WTC11 (cell line): ENCODE measurements around the gene FAM20C. TPM values are rescaled to one million over a fixed set of nuclear protein-coding genes. Genes with fewer than 3 reads are reported as not detected.
A peak's percentile ranks its signal among the peaks of the same experiment; 100 is the strongest.

Source experiments
- FOXK1 ChIP-seq: sonication (generic); formaldehyde crosslinking; IDR thresholded peaks from 2 replicates; pipeline ENCODE4 v1.8.0; 2022; ENCODE audit warnings: mild to moderate bottlenecking, moderate library complexity, missing genetic modification reagents
- GRHL2 ChIP-seq: fragments of 250-450 bp; sonication (Bioruptor Pico); IDR thresholded peaks from 2 replicates; pipeline ENCODE4 v1.8.0; 2022; ENCODE audit warnings: mild to moderate bottlenecking, moderate library complexity; ENCODE audit not compliant: insufficient replicate concordance, severe bottlenecking
- MXD4 ChIP-seq: fragments of 250-450 bp; sonication (Bioruptor Pico); IDR thresholded peaks from 2 replicates; pipeline ENCODE4 v1.8.0; 2021; ENCODE audit warnings: mild to moderate bottlenecking, moderate library complexity, borderline replicate concordance
- NR3C1 ChIP-seq: sonication (generic); formaldehyde crosslinking; conservative IDR thresholded peaks from 2 replicates; pipeline ENCODE4 v1.8.1; 2023; ENCODE audit warnings: low read depth, mild to moderate bottlenecking, missing genetic modification reagents
- PRDM15 ChIP-seq: sonication (generic); formaldehyde crosslinking; IDR thresholded peaks from 2 replicates; pipeline ENCODE4 v1.8.0; 2022; ENCODE audit warnings: missing genetic modification reagents
- SMAD3 ChIP-seq: sonication (generic); formaldehyde crosslinking; IDR thresholded peaks from 2 replicates; pipeline ENCODE4 v1.8.0; 2022; ENCODE audit warnings: missing genetic modification reagents, mild to moderate bottlenecking, borderline replicate concordance
- TEAD4 ChIP-seq: sonication (generic); formaldehyde crosslinking; IDR thresholded peaks from 2 replicates; pipeline ENCODE4 v1.8.0; 2022; ENCODE audit warnings: mild to moderate bottlenecking, missing genetic modification reagents
- ZNF263 ChIP-seq: sonication (generic); formaldehyde crosslinking; IDR thresholded peaks from 2 replicates; pipeline ENCODE4 v1.8.1; 2022; ENCODE audit warnings: low read depth, mild to moderate bottlenecking, moderate library complexity, missing genetic modification reagents
- ZNF423 ChIP-seq: fragments of 250-450 bp; sonication (Bioruptor Pico); IDR thresholded peaks from 2 replicates; pipeline ENCODE4 v2.1.2; 2022; ENCODE audit warnings: mild to moderate bottlenecking, moderate library complexity
- total RNA-seq: library from RNA; stranded (reverse); gene quantifications from 3 replicates; pipeline ENCODE4 v1.2.3, GENCODE V29; 2021
- TF ChIP-seq, protein P1 (sequence below): fragments of 250-450 bp; sonication (Bioruptor Pico); IDR thresholded peaks from 2 replicates; pipeline ENCODE4 v1.9.0; 2021; ENCODE audit warnings: mild to moderate bottlenecking, borderline replicate concordance
- TF ChIP-seq, protein P2 (sequence below): fragments of 250-450 bp; sonication (Bioruptor Pico); conservative IDR thresholded peaks from 2 replicates; pipeline ENCODE4 v1.9.0; 2021; ENCODE audit warnings: mild to moderate bottlenecking
- TF ChIP-seq, protein P3 (sequence below): sonication (generic); formaldehyde crosslinking; IDR thresholded peaks from 2 replicates; pipeline ENCODE4 v1.8.1; 2022; ENCODE audit warnings: mild to moderate bottlenecking, missing genetic modification reagents, moderate library complexity, borderline replicate concordance
- TF ChIP-seq, protein P4 (sequence below): sonication (generic); formaldehyde crosslinking; IDR thresholded peaks from 2 replicates; pipeline ENCODE4 v1.8.0; 2022; ENCODE audit warnings: mild to moderate bottlenecking, missing genetic modification reagents
- TF ChIP-seq, protein P5 (sequence below): fragments of 250-450 bp; sonication (Bioruptor Pico); IDR thresholded peaks from 2 replicates; pipeline ENCODE4 v1.9.0; 2021; ENCODE audit warnings: moderate library complexity, mild to moderate bottlenecking, inconsistent platforms, borderline replicate concordance
- TF ChIP-seq, protein P6 (sequence below): fragments of 200-600 bp; IDR thresholded peaks from 2 replicates; pipeline ENCODE4 v1.8.0; 2022; ENCODE audit warnings: antibody characterized with exemption
- TF ChIP-seq, protein P7 (sequence below): sonication (generic); formaldehyde crosslinking; IDR thresholded peaks from 2 replicates; pipeline ENCODE4 v1.8.1; 2023; ENCODE audit warnings: mild to moderate bottlenecking, missing genetic modification reagents, moderate library complexity
- TF ChIP-seq, protein P8 (sequence below): sonication (generic); formaldehyde crosslinking; IDR thresholded peaks from 2 replicates; pipeline ENCODE4 v1.8.1; 2023; ENCODE audit warnings: mild to moderate bottlenecking, missing genetic modification reagents, borderline replicate concordance

The FAM20C gene
- total RNA-seq, 1 experiment from 2014 or later, result 64.9 TPM

- TF ChIP-seq, protein P1, sequence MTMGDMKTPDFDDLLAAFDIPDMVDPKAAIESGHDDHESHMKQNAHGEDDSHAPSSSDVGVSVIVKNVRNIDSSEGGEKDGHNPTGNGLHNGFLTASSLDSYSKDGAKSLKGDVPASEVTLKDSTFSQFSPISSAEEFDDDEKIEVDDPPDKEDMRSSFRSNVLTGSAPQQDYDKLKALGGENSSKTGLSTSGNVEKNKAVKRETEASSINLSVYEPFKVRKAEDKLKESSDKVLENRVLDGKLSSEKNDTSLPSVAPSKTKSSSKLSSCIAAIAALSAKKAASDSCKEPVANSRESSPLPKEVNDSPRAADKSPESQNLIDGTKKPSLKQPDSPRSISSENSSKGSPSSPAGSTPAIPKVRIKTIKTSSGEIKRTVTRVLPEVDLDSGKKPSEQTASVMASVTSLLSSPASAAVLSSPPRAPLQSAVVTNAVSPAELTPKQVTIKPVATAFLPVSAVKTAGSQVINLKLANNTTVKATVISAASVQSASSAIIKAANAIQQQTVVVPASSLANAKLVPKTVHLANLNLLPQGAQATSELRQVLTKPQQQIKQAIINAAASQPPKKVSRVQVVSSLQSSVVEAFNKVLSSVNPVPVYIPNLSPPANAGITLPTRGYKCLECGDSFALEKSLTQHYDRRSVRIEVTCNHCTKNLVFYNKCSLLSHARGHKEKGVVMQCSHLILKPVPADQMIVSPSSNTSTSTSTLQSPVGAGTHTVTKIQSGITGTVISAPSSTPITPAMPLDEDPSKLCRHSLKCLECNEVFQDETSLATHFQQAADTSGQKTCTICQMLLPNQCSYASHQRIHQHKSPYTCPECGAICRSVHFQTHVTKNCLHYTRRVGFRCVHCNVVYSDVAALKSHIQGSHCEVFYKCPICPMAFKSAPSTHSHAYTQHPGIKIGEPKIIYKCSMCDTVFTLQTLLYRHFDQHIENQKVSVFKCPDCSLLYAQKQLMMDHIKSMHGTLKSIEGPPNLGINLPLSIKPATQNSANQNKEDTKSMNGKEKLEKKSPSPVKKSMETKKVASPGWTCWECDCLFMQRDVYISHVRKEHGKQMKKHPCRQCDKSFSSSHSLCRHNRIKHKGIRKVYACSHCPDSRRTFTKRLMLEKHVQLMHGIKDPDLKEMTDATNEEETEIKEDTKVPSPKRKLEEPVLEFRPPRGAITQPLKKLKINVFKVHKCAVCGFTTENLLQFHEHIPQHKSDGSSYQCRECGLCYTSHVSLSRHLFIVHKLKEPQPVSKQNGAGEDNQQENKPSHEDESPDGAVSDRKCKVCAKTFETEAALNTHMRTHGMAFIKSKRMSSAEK, result no peak
- no peak for TF ChIP-seq MXD4 (CRISPR knock-in tag)
- no peak for TF ChIP-seq ZNF423
- no peak for TF ChIP-seq SMAD3 (CRISPR knock-in tag)
- TF ChIP-seq TEAD4 (CRISPR knock-in tag), result no peak
- TF ChIP-seq, protein P2, sequence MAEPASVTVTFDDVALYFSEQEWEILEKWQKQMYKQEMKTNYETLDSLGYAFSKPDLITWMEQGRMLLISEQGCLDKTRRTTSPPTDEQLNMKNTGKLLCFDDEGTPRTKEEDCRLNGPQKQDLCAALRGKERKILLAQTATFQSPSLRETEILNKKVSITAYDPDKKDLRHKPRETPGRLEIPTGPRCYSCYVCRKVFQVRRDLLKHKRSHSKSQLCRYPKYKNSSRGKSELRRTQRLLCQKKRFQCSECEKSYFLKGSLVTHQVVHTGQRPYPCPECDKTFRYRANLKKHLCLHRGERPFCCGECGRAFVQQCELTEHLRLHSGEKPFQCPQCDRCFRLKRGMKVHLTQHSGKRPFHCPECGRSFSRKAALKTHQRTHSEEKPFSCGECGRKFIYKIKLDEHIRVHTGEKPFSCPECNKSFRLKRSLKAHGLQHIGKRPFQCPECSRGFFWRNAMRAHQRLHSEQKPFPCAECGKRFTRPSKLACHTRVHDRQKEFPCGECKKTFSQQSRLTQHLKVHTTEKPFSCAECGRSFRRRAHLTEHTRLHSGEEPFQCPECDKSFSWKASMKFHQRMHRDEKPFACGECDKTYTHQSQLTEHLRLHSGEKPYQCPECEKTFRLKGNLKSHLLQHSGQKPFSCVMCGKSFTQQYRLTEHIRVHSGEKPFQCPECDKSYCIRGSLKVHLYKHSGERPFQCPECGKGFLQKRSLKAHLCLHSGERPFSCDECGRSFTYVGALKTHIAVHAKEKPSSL (CRISPR knock-in tag), result no peak
- TF ChIP-seq, protein P3, sequence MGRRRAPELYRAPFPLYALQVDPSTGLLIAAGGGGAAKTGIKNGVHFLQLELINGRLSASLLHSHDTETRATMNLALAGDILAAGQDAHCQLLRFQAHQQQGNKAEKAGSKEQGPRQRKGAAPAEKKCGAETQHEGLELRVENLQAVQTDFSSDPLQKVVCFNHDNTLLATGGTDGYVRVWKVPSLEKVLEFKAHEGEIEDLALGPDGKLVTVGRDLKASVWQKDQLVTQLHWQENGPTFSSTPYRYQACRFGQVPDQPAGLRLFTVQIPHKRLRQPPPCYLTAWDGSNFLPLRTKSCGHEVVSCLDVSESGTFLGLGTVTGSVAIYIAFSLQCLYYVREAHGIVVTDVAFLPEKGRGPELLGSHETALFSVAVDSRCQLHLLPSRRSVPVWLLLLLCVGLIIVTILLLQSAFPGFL (CRISPR knock-in tag), result no peak
- TF ChIP-seq ZNF263, result no peak
- TF ChIP-seq, protein P4, sequence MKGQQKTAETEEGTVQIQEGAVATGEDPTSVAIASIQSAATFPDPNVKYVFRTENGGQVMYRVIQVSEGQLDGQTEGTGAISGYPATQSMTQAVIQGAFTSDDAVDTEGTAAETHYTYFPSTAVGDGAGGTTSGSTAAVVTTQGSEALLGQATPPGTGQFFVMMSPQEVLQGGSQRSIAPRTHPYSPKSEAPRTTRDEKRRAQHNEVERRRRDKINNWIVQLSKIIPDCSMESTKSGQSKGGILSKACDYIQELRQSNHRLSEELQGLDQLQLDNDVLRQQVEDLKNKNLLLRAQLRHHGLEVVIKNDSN (CRISPR knock-in tag), result peak; percentile 69; the same call in 1 of the 2 replicates
- 0 out of 2 replicates have a peak, but pooled peaks have one; percentile 48 for TF ChIP-seq FOXK1
- no peak for TF ChIP-seq NR3C1 (CRISPR knock-in tag)
- TF ChIP-seq, protein P5, sequence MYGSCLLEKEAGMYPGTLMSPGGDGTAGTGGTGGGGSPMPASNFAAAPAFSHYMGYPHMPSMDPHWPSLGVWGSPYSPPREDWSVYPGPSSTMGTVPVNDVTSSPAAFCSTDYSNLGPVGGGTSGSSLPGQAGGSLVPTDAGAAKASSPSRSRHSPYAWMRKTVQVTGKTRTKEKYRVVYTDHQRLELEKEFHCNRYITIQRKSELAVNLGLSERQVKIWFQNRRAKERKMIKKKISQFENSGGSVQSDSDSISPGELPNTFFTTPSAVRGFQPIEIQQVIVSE (CRISPR knock-in tag), result no peak
- TF ChIP-seq, protein P6, sequence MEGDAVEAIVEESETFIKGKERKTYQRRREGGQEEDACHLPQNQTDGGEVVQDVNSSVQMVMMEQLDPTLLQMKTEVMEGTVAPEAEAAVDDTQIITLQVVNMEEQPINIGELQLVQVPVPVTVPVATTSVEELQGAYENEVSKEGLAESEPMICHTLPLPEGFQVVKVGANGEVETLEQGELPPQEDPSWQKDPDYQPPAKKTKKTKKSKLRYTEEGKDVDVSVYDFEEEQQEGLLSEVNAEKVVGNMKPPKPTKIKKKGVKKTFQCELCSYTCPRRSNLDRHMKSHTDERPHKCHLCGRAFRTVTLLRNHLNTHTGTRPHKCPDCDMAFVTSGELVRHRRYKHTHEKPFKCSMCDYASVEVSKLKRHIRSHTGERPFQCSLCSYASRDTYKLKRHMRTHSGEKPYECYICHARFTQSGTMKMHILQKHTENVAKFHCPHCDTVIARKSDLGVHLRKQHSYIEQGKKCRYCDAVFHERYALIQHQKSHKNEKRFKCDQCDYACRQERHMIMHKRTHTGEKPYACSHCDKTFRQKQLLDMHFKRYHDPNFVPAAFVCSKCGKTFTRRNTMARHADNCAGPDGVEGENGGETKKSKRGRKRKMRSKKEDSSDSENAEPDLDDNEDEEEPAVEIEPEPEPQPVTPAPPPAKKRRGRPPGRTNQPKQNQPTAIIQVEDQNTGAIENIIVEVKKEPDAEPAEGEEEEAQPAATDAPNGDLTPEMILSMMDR, result no peak
- TF ChIP-seq PRDM15 (CRISPR knock-in tag), result no peak
- no peak for TF ChIP-seq GRHL2
- TF ChIP-seq, protein P7, sequence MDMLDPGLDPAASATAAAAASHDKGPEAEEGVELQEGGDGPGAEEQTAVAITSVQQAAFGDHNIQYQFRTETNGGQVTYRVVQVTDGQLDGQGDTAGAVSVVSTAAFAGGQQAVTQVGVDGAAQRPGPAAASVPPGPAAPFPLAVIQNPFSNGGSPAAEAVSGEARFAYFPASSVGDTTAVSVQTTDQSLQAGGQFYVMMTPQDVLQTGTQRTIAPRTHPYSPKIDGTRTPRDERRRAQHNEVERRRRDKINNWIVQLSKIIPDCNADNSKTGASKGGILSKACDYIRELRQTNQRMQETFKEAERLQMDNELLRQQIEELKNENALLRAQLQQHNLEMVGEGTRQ (CRISPR knock-in tag), result peak; percentile 70
- TF ChIP-seq, protein P8, sequence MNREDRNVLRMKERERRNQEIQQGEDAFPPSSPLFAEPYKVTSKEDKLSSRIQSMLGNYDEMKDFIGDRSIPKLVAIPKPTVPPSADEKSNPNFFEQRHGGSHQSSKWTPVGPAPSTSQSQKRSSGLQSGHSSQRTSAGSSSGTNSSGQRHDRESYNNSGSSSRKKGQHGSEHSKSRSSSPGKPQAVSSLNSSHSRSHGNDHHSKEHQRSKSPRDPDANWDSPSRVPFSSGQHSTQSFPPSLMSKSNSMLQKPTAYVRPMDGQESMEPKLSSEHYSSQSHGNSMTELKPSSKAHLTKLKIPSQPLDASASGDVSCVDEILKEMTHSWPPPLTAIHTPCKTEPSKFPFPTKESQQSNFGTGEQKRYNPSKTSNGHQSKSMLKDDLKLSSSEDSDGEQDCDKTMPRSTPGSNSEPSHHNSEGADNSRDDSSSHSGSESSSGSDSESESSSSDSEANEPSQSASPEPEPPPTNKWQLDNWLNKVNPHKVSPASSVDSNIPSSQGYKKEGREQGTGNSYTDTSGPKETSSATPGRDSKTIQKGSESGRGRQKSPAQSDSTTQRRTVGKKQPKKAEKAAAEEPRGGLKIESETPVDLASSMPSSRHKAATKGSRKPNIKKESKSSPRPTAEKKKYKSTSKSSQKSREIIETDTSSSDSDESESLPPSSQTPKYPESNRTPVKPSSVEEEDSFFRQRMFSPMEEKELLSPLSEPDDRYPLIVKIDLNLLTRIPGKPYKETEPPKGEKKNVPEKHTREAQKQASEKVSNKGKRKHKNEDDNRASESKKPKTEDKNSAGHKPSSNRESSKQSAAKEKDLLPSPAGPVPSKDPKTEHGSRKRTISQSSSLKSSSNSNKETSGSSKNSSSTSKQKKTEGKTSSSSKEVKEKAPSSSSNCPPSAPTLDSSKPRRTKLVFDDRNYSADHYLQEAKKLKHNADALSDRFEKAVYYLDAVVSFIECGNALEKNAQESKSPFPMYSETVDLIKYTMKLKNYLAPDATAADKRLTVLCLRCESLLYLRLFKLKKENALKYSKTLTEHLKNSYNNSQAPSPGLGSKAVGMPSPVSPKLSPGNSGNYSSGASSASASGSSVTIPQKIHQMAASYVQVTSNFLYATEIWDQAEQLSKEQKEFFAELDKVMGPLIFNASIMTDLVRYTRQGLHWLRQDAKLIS (CRISPR knock-in tag), result no peak
These were observed 3.5 kb upstream of the FAM20C start (continued) for GRCh38 chr7:188727-189500.
